ENCODE data around the gene GXYLT1. TPM values are rescaled to one million over a fixed set of nuclear protein-coding genes. Genes with fewer than 3 reads are reported as not detected.

Gene GXYLT1
- total and polyA plus RNA-seq, 2 of the 13 experiments (the other 11 are each of a cell fraction or from before 2014, with no cell fraction given): 7.8 to 17.0 TPM

- TF ChIP-seq CEBPZ (IDR thresholded peaks at IDR 0.05; ENCODE audit: low read length): no peak
- TF ChIP-seq ZNF704 (CRISPR knock-in tag; IDR thresholded peaks at IDR 0.05; ENCODE audit: borderline replicate concordance): no peak
- no peak for TF ChIP-seq NR3C1 (CRISPR knock-in tag; IDR thresholded peaks at IDR 0.05)
Observed at GRCh38 chr12:42090899-42091298, 53.8 kb downstream of the GXYLT1 start (continued).

- intact Hi-C loops (cut with micrococcal nuclease; ENCODE audit: unreplicated experiment) (no loop called here), in situ Hi-C loops (cut with HindIII; ENCODE audit: extremely low pct_ligation_motif_present, low pct_unique_long_range_greater_than_20kb) (no loop called here)
- DNase-seq (ENCODE audit: low spot score) (no peak), ATAC-seq (no peak), FAIRE-seq (no peak)
- POLR2A ChIA-PET: no interaction called here
- WGBS (ENCODE audit: low lambda C conversion rate): 92% methylated on average over 2 of the region's 2 CpGs
- H3K36me3 ChIP-seq (replicated peaks in 1 of 2; ENCODE audit: control insufficient read depth in 1 of 2, insufficient read depth in 2 of 2, low read length in 2 of 2): peaks cover 3 to 7% of the 10 kb centered on the region in 2 experiments; a peak in 2 of 5 replicates
- no peaks in the 10 kb centered on the region for H3K79me2 ChIP-seq (ENCODE audit: insufficient read depth, low read length)
- no TSS peak for BruUV-seq (replicated peaks)
- no peak overlapping the region for H2AFZ ChIP-seq (ENCODE audit: low read length)
- CTCF ChIA-PET (ENCODE audit: low intra/inter-chr PET ratio, low total read pairs): no interaction called here
- no peaks in the 10 kb centered on the region for H3K4me1 ChIP-seq (ENCODE audit: insufficient read depth, low read length)
- H3K27ac ChIP-seq (ENCODE audit: extremely low read length, insufficient read depth, low read length): no peak overlapping the region
- H3K9me3 ChIP-seq (ENCODE audit: low read length): no peaks in the 10 kb centered on the region
- H3K9ac ChIP-seq (ENCODE audit: insufficient read depth, low read depth, low read length): no peak overlapping the region
- H3K4me2 ChIP-seq (ENCODE audit: low read depth, low read length): no peak overlapping the region
- H3K27me3 ChIP-seq (ENCODE audit: control insufficient read depth in 1 of 2, insufficient read depth in 2 of 2, low read length in 2 of 2): no peaks in the 10 kb centered on the region
- no peaks in the 10 kb centered on the region for H4K20me1 ChIP-seq (ENCODE audit: insufficient read depth, low read length)
- no peak overlapping the region for H3K4me3 ChIP-seq (replicated peaks in 1 of 3; ENCODE audit: insufficient read depth in 1 of 3, low read depth in 2 of 3, low read length in 3 of 3)
- TF ChIP-seq DRAP1 (CRISPR knock-in tag; IDR thresholded peaks at IDR 0.05): no peak
- TF ChIP-seq TEAD2 (CRISPR knock-in tag; IDR thresholded peaks at IDR 0.05): no peak
- no peak for TF ChIP-seq ZNF326 (CRISPR knock-in tag; IDR thresholded peaks at IDR 0.05; ENCODE audit: borderline replicate concordance)
- no peak for TF ChIP-seq SMARCC2 (IDR thresholded peaks at IDR 0.05)
- TF ChIP-seq ARID4A (CRISPR knock-in tag; IDR thresholded peaks at IDR 0.05; ENCODE audit: borderline replicate concordance): no peak
Observed at GRCh38 chr12:42086031-42086430, 58.6 kb downstream of the GXYLT1 start.

All from HepG2 (cell line).